K562 (cell line): Measurements from ENCODE around the gene CMTM4.

Experiments
- ESRRA ChIP-seq: fragments of 450-650 bp; IDR thresholded peaks from 2 replicates; pipeline ENCODE4 v1.6.1; 2014; ENCODE audit warnings: low read depth, mild to moderate bottlenecking, moderate library complexity, borderline replicate concordance
- KLF13 ChIP-seq: fragments of 450-650 bp; IDR thresholded peaks from 2 replicates; pipeline ENCODE4 v1.6.1; 2016; ENCODE audit warnings: missing genetic modification characterization, low read depth, mild to moderate bottlenecking, missing compliant biosample characterization, moderate library complexity, borderline replicate concordance
- SUPT5H ChIP-seq: fragments of 450-650 bp; IDR thresholded peaks from 2 replicates; pipeline ENCODE4 v1.6.1; 2016
- TF ChIP-seq, protein P1 (sequence below): fragments of 450-650 bp; IDR thresholded peaks from 2 replicates; pipeline ENCODE4 v1.6.1; 2018; ENCODE audit not compliant: partially characterized antibody

DNA sequence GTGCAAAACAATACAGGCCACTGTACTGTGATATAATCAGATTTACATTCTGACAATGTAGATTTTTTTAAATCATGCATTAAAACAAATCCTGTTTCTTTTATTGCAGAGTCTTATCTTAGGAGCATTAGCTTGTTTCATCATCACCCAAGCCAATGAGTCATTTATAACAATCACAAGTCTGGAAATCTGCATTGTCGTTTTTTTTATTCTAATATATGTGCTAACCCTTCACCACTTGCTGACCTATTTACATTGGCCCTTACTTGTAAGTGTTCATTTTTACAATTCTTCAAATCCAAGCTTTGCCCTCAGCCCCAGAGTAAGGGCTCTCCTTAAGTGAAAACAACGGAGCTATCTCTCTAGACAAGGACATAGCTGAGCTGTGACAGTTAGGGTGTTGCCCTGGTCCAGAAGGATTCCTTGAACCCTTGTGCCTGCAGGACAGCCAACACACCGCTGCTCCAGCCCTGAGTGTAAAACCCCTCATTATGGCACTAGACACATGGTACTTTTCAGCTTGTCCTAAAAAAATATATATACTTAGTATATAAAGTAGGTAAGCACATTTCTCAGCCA lies 126.6 kb downstream of the CMTM4 start:
- no peak for TF ChIP-seq SUPT5H
- TF ChIP-seq KLF13 (tag) = no peak
- TF ChIP-seq ESRRA = no peak
- TF ChIP-seq, protein P1, sequence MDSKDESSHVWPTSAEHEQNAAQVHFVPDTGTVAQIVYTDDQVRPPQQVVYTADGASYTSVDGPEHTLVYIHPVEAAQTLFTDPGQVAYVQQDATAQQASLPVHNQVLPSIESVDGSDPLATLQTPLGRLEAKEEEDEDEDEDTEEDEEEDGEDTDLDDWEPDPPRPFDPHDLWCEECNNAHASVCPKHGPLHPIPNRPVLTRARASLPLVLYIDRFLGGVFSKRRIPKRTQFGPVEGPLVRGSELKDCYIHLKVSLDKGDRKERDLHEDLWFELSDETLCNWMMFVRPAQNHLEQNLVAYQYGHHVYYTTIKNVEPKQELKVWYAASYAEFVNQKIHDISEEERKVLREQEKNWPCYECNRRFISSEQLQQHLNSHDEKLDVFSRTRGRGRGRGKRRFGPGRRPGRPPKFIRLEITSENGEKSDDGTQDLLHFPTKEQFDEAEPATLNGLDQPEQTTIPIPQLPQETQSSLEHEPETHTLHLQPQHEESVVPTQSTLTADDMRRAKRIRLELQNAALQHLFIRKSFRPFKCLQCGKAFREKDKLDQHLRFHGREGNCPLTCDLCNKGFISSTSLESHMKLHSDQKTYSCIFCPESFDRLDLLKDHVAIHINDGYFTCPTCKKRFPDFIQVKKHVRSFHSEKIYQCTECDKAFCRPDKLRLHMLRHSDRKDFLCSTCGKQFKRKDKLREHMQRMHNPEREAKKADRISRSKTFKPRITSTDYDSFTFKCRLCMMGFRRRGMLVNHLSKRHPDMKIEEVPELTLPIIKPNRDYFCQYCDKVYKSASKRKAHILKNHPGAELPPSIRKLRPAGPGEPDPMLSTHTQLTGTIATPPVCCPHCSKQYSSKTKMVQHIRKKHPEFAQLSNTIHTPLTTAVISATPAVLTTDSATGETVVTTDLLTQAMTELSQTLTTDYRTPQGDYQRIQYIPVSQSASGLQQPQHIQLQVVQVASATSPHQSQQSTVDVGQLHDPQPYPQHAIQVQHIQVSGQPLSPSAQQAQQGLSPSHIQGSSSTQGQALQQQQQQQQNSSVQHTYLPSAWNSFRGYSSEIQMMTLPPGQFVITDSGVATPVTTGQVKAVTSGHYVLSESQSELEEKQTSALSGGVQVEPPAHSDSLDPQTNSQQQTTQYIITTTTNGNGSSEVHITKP = no peak
